ENCODE results near the gene ZBTB22.
"Not testable (repeated sequence)": the region's sequence is repeated elsewhere in the genome, so short reads cannot be mapped to it uniquely, and the experiment has no call there.

DNA sequence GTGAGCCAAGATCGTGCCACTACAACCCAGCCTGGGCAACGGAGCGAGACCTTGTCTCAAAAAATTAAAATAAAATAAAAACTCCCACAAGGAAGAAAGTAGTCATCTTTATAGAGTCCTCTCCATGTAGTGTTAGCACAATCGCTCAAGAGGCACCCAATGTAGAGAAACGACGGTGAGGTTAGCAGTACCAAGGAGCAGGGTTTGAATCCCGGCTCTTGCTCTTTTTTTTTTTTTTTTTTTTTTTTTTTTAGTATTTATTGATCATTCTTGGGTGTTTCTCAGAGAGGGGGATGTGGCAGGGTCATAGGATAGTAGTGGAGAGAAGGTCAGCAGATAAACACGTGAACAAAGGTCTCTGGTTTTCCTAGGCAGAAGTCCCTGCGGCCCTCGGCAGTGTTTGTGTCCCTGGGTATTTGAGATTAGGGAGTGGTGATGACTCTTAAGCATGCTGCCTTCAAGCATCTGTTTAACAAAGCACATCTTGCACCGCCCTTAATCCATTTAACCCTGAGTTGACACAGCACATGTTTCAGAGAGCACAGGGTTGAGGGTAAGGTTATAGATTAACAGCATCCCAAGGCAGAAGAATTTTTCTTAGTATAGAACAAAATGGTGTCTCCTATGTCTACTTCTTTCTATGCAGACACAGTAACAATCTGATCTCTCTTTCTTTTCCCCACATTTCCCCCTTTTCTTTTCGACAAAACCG is 39.8 kb upstream of the ZBTB22 start:
- not testable (repeated sequence) for TF ChIP-seq CTCF (IDR thresholded peaks at IDR 0.05; ENCODE audit: insufficient read depth, low read length, poor library complexity, severe bottlenecking); EZH2phosphoT487 (conservative IDR thresholded peaks at IDR 0.05; ENCODE audit: low read length)

Data from SU-DHL-6 (cell line).